GM12891 (cell line): ENCODE results near the gene BNIP1. TPM values are rescaled to one million over a fixed set of nuclear protein-coding genes. Genes with fewer than 3 reads are reported as not detected.
"Not testable (repeated sequence)": the region's sequence is repeated elsewhere in the genome, so short reads cannot be mapped to it uniquely, and the experiment has no call there.

Source experiments
- DNase-seq: peaks from one replicate; pipeline ENCODE4 v3.0.0; 2011; ENCODE audit warnings: low spot score; ENCODE audit not compliant: insufficient read length
- FAIRE-seq: peaks from 2 replicates; lab custom pipeline; 2011; peaks lifted over from hg19 to GRCh38; lab: Jason Lieb, UNC
- PAX5 ChIP-seq: IDR thresholded peaks from 2 replicates; pipeline ENCODE4 v1.6.1; 2011; ENCODE audit warnings: low read length, moderate library complexity, mild to moderate bottlenecking; ENCODE audit not compliant: insufficient read depth, severe bottlenecking
- POLR2A ChIP-seq: IDR thresholded peaks from 2 replicates; pipeline ENCODE4 v1.6.1; 2011; ENCODE audit warnings: low read depth, low read length, control low read depth
- POLR2AphosphoS5 ChIP-seq: IDR thresholded peaks from 2 replicates; pipeline ENCODE4 v1.6.1; 2011; ENCODE audit warnings: low read depth, low read length, control low read depth
- POU2F2 ChIP-seq: IDR thresholded peaks from 2 replicates; pipeline ENCODE4 v1.6.1; 2011; ENCODE audit warnings: low read depth, mild to moderate bottlenecking, control low read depth, low read length, moderate library complexity
- SPI1 ChIP-seq: IDR thresholded peaks from 2 replicates; pipeline ENCODE4 v1.6.1; 2011; ENCODE audit warnings: low read depth, low read length, control low read depth
- TAF1 ChIP-seq: IDR thresholded peaks from 2 replicates; pipeline ENCODE4 v1.6.1; 2011; ENCODE audit warnings: low read depth, low read length, control low read depth
- polyA plus RNA-seq: library from polyadenylated mRNA; unstranded; fragments of >200 nt; gene quantifications from one replicate; pipeline ENCODE4 v1.2.1, GENCODE V29; 2012; ENCODE audit warnings: low read depth, missing spikeins, inconsistent platforms; ENCODE audit not compliant: missing spikeins

Gene BNIP1
- 20.6 TPM for polyA plus RNA-seq

GRCh38 chr5:173144200-173145176, at the start of gene BNIP1:
BNIP1 (plus strand) TSS chr5:173144531; CDS start chr5:173144546, 15 bp downstream.
- DNase-seq (peak; percentile 90), FAIRE-seq (peak; percentile 98)
- TF ChIP-seq POLR2A (peak; percentile 77), SPI1 (no peak), POU2F2 (peak; percentile 91; the same call in 1 of the 2 replicates), PAX5 (no peak), TAF1 (peak; percentile 90), POLR2AphosphoS5 (peak; percentile 68)

GRCh38 chr5:173098787-173099186, 45.5 kb upstream of the BNIP1 start:
- TF ChIP-seq POU2F2 (no peak), TAF1 (no peak), POLR2A (no peak), SPI1 (no peak), POLR2AphosphoS5 (no peak), PAX5 (no peak)
- FAIRE-seq (no peak), DNase-seq (no peak)

GRCh38 chr5:173099461-173099860, 44.9 kb upstream of the BNIP1 start:
- FAIRE-seq (no peak), DNase-seq (no peak)
- TF ChIP-seq PAX5 (no peak), POLR2A (no peak), POLR2AphosphoS5 (no peak), TAF1 (no peak), POU2F2 (no peak), SPI1 (no peak)

DNA sequence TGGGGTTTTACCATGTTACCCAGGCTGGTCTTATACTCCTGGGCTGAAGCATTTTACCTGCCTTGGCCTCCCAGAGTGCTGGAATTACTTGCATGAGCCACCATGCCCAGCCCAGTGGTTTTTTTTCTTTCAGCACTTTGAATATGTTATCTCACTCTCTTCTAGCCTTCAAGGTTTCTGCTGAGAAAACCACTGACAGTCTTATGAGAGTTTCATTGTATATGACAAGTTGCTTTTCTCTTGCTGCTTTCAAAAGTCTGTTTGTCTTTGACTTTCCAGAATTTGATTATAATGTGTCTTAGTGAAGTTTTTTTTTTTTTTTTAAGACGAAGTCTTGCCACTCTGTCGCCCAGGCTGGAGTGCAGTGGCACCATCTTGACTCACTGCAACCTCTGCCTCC, 43.1 kb upstream of the BNIP1 start:
- TF ChIP-seq SPI1, result no peak
- FAIRE-seq (no peak), DNase-seq (no peak)

GRCh38 chr5:173103411-173103810, 40.9 kb upstream of the BNIP1 start:
- no peak for FAIRE-seq
- TF ChIP-seq POLR2A, result no peak
- no peak for TF ChIP-seq PAX5
- no peak for TF ChIP-seq SPI1
- DNase-seq, result no peak

GRCh38 chr5:173108914-173109313, 35.4 kb upstream of the BNIP1 start:
- TF ChIP-seq POU2F2 (no peak), POLR2AphosphoS5 (no peak), TAF1 (no peak), POLR2A (no peak), PAX5 (no peak), SPI1 (no peak)
- no peak for FAIRE-seq
- no peak for DNase-seq

DNA sequence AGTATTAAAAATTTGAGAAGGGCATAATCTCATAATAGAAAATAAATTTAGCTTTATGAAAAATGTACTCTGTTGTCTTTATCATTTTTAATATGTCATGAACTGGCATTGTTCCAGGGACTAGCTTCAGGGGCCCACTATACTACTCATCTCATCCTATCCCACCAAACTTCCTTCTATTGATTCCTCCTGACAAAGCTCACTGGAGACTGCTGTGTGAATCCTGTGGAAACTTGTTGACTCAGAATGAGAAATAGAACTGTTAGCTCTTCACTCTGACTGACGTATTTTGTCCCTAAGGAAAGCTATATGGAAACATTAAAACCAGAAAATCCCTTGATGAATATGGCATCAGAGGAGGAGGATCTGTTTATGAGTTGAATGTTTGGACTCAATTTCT, 29.8 kb upstream of the BNIP1 start:
- DNase-seq (no peak), FAIRE-seq (no peak)
- no peak for TF ChIP-seq POU2F2
- no peak for TF ChIP-seq TAF1
- no peak for TF ChIP-seq SPI1
- TF ChIP-seq PAX5, result no peak
- TF ChIP-seq POLR2A, result no peak
- TF ChIP-seq POLR2AphosphoS5, result no peak

DNA sequence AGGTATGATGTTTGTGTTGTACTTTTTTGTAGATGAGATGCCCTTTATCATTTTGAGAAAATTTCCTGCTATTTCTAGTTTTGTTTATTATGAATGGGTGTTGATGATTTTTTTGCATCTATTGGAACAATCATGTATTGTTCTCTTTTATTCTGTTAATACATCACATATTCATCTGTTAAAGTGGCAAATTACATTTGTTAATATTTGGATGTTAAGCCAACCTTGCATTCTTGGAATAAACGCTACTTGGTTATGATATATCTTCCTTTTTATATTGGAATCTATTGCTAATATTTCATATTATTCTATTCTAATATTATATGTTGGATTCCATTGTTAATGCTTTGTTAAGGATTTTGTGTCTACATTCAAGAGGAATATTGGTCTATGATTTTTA, 24.6 kb upstream of the BNIP1 start:
- TF ChIP-seq POLR2A (no peak), PAX5 (no peak), TAF1 (no peak), SPI1 (no peak), POU2F2 (no peak), POLR2AphosphoS5 (no peak)
- FAIRE-seq (no peak), DNase-seq (no peak)

DNA sequence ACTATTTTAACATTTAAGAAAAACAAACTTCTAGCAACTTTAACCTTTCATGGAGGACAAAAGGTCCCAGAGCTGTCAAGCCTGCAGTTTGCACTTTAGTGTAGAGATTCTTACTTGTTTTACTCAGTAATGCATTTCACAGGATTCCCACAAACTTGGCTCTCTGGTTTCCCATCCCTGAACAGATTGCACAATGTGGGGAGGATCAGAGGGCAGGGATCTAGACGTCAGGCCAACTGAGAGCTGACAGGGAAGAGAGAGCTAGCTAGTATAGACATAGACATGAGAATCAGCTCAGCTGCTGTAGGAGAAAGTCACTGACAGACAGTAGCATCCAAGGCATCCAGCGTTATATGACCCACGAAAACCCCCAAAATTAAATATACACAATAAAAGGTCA, 20.9 kb upstream of the BNIP1 start:
- FAIRE-seq (no peak), DNase-seq (no peak)
- TF ChIP-seq TAF1 (no peak), SPI1 (no peak), PAX5 (no peak), POLR2A (no peak), POLR2AphosphoS5 (no peak), POU2F2 (no peak)

DNA sequence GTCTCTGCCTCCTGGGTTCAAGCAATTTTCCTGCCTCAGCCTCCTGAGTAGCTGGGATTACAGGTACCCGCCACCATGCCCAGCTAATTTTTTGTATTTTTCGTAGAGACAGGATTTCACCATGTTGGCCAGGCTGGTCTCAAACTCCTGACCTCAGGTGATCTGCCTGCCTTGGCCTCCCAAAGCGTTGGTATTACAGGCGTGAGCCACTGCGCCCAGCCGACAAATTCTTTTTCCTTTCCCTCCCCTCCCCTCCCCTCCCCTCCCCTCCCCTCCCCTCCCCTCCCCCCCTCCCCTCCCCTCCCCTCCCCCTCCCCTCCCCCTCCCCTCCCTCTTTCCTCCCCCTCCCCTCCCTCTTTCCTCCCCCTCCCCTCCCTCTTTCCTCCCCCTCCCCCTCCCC, 12.2 kb upstream of the BNIP1 start:
- not testable (repeated sequence) for DNase-seq, FAIRE-seq
